NCI-H187 treated with DMSO at 0.1 percent for 48 hours (cell line): ENCODE measurements around the gene TMEM234.
A peak's percentile ranks its signal among the peaks of the same experiment; 100 is the strongest.
"Not testable (repeated sequence)": the region's sequence is repeated elsewhere in the genome, so short reads cannot be mapped to it uniquely, and the experiment has no call there.

Experiments used
- DNase-seq: peaks from one replicate; lab custom pipeline; 2025; lab: John Stamatoyannopoulos, UW

Gene TMEM234

GRCh38 chr1:32221980-32222755 is at the start of gene TMEM234, which contains the start of gene EIF3I:
Gene TMEM234, minus strand, starts transcription at chr1:32222353. Its CDS starts 31 bp downstream, at chr1:32222322.
Gene EIF3I, plus strand, starts transcription at chr1:32222407. Its CDS starts 35 bp downstream, at chr1:32222442.
- peak; percentile 71 for DNase-seq

GRCh38 chr1:32269744-32270143 is 47.6 kb upstream of the TMEM234 start:
- DNase-seq: no peak

DNA sequence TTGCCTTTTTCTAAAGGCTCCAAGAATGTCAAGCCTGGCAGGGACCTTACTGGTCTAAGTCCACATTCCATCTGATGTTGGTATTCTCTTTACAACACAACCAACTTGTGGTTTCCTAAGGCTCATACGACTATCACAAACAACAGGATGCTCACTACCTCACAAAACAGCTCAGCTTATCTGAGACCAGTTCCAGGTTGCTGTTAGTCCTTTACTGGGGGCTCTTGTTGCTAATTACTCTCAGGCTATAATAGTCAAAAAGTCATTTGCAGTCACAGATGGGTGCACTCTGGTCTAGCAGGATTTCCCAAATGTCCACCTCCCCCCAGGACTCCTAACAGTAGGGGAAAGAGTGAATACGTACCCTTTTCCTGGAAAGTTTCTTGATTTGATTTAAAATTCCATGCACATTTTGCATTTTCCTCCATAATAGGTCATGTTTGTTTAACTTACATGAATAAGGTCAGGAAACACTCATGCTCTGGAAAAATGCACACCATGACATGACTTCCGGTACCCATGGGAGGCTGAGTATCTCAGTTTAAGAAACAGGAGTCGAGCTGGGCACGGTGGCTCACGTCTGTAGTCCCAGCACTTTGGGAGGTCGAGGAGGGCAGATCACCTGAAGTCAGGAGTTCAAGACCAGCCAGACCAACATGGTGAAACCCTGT is 44.9 kb upstream of the TMEM234 start:
- no peak for DNase-seq

GRCh38 chr1:32265846-32266245 is 43.7 kb upstream of the TMEM234 start:
- no peak for DNase-seq

DNA sequence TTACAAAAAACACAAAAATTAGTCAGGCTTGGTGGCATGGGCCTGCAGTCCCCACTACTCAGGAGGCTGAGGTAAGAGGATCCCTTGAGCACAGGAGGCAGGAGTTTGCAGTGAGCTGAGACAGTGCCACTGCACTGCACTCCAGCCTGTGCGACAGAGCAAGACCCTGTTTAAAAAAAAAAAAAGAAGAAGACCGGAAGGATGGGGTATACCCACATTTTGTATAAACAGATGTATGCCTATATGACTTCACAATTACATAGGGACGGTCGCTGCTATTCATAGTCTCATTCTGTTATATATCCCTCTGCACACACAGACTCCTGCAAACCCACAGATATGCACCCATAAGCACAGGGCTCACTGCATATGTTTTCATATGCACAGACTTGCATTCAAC is 41.6 kb upstream of the TMEM234 start:
- no peak for DNase-seq

- not testable (repeated sequence) for DNase-seq
Observed at GRCh38 chr1:32263236-32263593, 41.1 kb upstream of the TMEM234 start.

DNA sequence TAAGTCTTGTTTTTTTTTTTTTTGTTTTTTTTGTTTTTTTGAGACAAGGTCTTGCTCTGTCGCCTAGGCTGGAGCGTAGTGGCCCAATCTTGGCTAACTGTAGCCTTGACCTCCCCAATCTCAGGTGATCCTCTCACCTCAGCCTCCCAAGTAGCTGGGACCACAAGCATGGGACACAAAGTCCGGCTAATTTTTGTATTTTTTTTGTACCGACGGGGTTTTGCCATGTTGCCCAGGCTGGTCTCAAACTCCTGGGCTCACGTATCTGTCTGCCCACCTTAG is 35.0 kb upstream of the TMEM234 start:
- no peak for DNase-seq

GRCh38 chr1:32256473-32257226 is 34.5 kb upstream of the TMEM234 start:
- DNase-seq: no peak

GRCh38 chr1:32255072-32256071 is 33.2 kb upstream of the TMEM234 start:
- DNase-seq: no peak

DNA sequence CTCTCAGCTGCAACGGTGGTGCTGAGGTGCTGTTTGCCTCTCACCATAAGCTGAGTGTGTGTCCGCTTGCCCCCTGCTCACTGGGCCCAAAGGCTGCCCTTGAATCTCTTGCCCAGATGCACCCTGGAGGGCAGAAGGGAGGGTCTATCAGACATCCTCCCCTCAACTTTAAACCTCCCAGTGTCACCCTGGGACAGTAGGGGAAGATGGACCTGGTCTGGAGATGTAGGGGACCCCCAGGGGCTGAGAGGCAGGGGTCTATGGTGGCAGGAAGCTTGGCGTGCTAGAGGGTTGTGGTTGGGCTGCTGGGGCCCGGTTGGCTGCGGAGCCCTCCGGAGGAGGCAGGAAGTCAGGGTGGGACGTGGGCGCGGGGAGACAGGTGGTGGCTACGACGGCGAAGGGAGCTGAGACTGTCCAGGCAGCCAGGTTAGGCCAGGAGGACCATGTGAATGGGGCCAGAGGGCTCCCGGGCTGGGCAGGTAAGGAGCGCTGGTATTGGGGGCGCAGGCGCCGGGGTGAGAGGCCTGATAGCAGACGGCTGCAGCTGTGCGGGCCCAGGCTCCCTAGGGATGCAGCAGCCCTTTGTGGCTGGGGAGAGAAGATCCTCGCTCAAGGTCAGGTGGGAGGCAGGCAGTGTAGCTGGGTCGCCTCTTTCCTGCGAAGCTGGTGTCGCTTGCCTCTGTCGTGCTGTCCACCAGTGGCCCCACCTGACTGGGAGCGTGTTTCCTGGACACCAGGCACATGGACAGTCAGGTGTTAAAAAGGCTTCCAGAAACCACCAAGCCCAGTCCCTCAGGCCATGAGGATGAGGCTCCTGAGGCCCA is 29.0 kb upstream of the TMEM234 start, which contains the start of gene LCK:
TSS of gene LCK (plus strand) at position 373 of the 824 bp plus-strand sequence. CDS start 23,065 bp downstream, outside the sequence.
- DNase-seq: no peak

DNA sequence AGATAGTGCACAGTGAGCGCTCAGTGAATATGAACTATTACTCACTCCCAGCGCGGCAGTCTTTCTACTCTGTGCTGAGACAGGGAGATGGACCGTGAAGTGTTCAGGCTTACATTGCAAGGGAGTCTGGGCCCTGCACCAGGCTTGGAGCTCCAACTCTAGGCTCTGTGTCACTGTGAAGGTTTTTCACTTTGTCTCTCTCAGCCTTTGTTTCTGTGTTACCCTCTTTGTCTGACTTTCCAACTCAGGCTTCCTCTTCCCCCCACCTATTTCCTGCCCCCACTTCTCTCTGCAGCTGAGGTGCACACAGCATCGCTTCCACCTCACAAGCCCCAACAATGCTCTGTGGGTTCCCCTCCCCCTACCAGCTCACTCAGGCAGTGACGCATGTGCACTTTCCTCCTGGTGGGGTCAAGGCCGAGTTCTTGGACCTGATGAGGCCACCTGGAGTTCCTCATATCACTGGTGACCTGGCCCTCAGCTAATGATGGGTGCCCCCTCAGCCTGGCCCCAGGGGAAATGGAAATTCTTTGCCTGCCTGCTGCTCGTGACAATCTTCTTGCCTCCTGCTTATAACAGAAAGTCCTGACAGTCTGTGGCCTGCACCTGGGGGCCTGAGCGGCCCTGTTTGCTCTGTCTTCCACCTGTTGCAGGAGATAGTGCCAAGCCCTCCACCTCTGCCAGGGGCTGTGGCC is 27.8 kb upstream of the TMEM234 start:
- no peak for DNase-seq

DNA sequence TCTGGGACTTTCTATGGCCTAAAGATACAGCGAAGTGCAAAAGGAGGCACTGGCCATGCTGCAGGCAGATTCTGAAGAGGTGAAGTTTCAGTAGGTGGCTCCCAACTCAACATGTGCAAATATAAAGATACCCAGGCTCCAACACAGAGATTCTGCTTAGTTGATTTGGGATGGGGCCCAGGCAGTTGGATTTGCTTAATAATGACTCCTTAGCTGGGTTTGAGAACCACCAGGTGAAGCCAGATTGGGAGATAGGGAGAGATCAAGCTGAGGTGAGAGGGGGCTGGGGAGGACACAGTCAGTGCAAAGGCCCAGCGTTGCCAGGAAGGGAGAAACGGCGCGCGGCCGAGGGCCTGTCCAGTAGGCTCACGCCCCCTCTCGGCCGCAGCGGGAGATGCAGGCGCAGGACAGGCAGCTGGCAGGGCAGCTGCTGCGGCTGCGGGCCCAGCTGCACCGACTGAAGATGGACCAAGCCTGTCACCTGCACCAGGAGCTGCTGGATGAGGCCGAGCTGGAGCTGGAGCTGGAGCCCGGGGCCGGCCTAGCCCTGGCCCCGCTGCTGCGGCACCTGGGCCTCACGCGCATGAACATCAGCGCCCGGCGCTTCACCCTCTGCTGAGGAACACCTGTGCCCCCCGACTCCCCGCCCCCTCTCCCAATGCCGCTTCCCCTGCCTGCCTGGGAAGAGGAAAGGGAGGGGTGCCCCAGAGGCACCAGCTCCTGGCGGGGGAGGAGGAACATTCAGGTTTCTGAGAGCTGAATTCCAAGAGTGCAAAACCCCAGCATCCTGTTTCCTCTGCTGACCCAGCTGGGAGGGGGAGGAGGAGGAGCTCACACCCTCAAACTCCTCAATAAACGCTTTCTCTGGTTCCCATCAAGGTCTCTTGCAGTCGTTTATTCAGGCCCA is 26.1 kb upstream of the TMEM234 start:
- DNase-seq: no peak

DNA sequence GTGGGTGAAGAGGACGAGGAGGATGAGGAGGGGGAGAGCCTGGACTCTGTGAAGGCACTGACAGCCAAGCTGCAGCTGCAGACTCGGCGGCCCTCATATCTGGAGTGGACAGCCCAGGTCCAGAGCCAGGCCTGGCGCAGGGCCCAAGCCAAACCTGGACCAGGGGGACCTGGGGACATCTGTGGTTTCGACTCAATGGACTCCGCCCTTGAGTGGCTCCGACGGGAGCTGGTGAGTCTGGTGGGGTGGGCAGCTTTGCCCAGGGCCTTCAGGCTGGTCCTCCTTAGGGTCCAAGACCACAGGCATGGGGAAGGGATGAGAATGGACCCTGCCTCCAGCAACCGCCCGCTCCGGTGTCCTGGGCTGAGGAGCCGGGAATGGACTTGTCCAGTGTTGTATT is 25.3 kb upstream of the TMEM234 start:
- DNase-seq: no peak

- no peak for DNase-seq
Observed at GRCh38 chr1:32246888-32247273, 24.7 kb upstream of the TMEM234 start, which contains the start of gene FAM167B. Gene FAM167B, plus strand, starts transcription at chr1:32247222. Its CDS starts 200 bp downstream, at chr1:32247422.

- DNase-seq: no peak
Observed at GRCh38 chr1:32242341-32242851, 20.2 kb upstream of the TMEM234 start.

DNA sequence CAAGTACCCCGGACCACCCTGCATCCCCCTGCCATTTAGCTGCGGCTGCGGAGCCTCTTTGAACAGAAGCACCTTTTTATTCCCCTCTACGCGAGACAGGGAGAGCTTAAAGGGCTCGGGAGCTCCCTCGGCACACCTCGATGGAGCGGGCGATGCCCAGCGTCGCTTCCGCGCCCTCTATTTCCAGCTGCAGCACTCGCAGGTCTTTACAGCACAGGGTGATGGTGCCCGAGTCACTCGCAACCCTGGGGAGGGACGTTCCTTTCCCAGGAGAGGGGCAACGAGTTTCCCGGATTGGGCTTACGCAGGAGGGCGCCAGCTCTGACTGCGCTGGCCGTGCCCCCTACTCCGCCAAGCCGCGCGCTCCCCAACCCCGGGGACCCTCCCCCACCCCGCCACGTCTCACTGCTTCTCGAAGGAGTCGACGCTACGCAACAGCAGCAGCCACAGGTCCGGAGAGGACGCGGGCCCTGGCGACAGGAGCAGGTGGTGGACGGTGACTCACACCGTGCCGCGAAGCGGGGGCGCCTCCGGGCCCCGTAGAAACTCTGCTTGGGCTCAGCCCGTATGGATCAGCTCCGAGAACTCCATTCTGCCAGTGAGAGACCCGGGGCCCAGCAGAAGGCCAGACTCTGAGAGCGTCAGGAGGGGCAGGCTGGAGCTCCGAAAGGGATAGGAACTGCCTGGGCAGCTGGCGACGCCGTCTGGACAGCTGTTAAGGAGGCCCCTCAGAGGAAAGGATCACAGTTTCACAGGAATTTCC is 19.0 kb upstream of the TMEM234 start:
- no peak for DNase-seq

GRCh38 chr1:32240140-32240951 is 18.2 kb upstream of the TMEM234 start:
- DNase-seq: peak; percentile 49
